Kidney (tissue), 14 donors: ENCODE data around the gene SLC16A9. TPM values are rescaled to one million over a fixed set of nuclear protein-coding genes. Genes with fewer than 3 reads are reported as not detected.

Experiments used
- DNase-seq, 5 donors: peaks; one replicate each; pipeline ENCODE4 v3.0.0-alpha.2; 2013 to 2020
- FAIRE-seq: peaks from 2 replicates; lab custom pipeline; 2012; peaks lifted over from hg19 to GRCh38; lab: Jason Lieb, UNC
- H3K27ac ChIP-seq, 2 donors: one replicate each; pipeline ENCODE4 v1.7.0; 2013; ENCODE audit warnings: low read depth in 2 of 2, low read length in 2 of 2, inconsistent platforms in 1 of 2
- H3K27me3 ChIP-seq: one replicate; pipeline ENCODE4 v1.7.1; 2013; ENCODE audit warnings: low read length, inconsistent platforms; ENCODE audit not compliant: control insufficient read depth, insufficient read depth
- H3K36me3 ChIP-seq, 3 donors: one replicate each; pipeline versions ENCODE4 v1.7.0 to v1.7.1; 2013; ENCODE audit warnings: low read length in 3 of 3, control low read depth in 1 of 3, inconsistent platforms in 1 of 3; ENCODE audit not compliant: insufficient read depth in 3 of 3, control insufficient read depth in 2 of 3
- H3K4me1 ChIP-seq, 3 donors: one replicate each; pipeline versions ENCODE4 v1.7.0 to v1.7.1; 2013; ENCODE audit warnings: low read length in 3 of 3, inconsistent platforms in 1 of 3, low read depth in 1 of 3; ENCODE audit not compliant: control insufficient read depth in 2 of 3, insufficient read depth in 2 of 3
- H3K4me3 ChIP-seq, 3 donors: one replicate each; pipeline versions ENCODE4 v1.7.0 to v1.8.1; 2013; ENCODE audit warnings: low read length in 3 of 3, control low read depth in 1 of 3, inconsistent platforms in 1 of 3
- H3K9ac ChIP-seq, 3 donors: one replicate each; pipeline versions ENCODE4 v1.7.0 to v1.7.1; 2013; ENCODE audit warnings: low read length in 3 of 3, control low read depth in 1 of 3, inconsistent platforms in 1 of 3
- H3K9me3 ChIP-seq, 3 donors: one replicate each; pipeline versions ENCODE4 v1.7.0 to v1.7.1; 2013; ENCODE audit warnings: low read length in 3 of 3, control low read depth in 1 of 3, inconsistent platforms in 1 of 3; ENCODE audit not compliant: control insufficient read depth in 2 of 3, insufficient read depth in 1 of 3
- CTCF ChIP-seq: IDR thresholded peaks from 3 replicates; pipeline ENCODE4 v1.5.1; 2012; ENCODE audit warnings: mild to moderate bottlenecking, moderate library complexity, borderline replicate concordance; ENCODE audit not compliant: insufficient read depth; ENCODE audit errors: extremely low read depth
- intact Hi-C: fragments of 100-400 bp; cut with DNase I; formaldehyde crosslinking; loops from one replicate; pipeline ENCODE4 v1.11.1; 2022
- polyA plus RNA-seq: library from polyadenylated mRNA; stranded (reverse); fragments of 350-450 nt; fragmentation: Illumina TruSeq; extraction: RNeasy Lipid Tissue Mini Kit (QIAGEN cat#74804); gene quantifications from one replicate; pipeline ENCODE4 v1.2.3, GENCODE V29; 2014; ENCODE audit warnings: low read depth, low replicate concordance; ENCODE audit not compliant: insufficient read depth
- total RNA-seq: library from RNA; stranded (reverse); fragmentation: NEBNext Ultra II Directional; extraction: Animal tissue kit (Norgen Biotek cat#: 25700); gene quantifications from one replicate; pipeline ENCODE4 v1.2.1, GENCODE V29; 2021
- donor health status: control.
- donor health status: control.
- donor health status: control.
- donor health status: control.
- donor health status: control.
- donor health status: DM: yes; HTN: yes; CAD: no.
- donor health status: Normal renal cell carcinoma (clear cell type).

The SLC16A9 gene
- total and polyA plus RNA-seq, 2 donors from 2014 or later, result 15.5 to 91.1 TPM

- Histone ChIP-seq H3K27me3 (no peaks in the 10 kb centered on the region), H3K4me1 (no peaks in the 10 kb centered on the region), H3K27ac (no peak overlapping the region), H3K36me3 (peaks cover 0 to 4% (median 0%) of the 10 kb centered on the region in 3 donors), H3K9ac (no peak overlapping the region), H3K4me3 (no peak overlapping the region), H3K9me3 (no peaks in the 10 kb centered on the region)
- no peak for TF ChIP-seq CTCF
- intact Hi-C loops, result no loop called here
- FAIRE-seq, result no peak
- no peak for DNase-seq
Measured at GRCh38 chr10:59695637-59696036, 14.0 kb downstream of the SLC16A9 start.

- intact Hi-C loops, result no loop called here
- H3K9me3 ChIP-seq, result no peaks in the 10 kb centered on the region
- H3K4me3 ChIP-seq, result no peak overlapping the region
- no peaks in the 10 kb centered on the region for H3K36me3 ChIP-seq
- FAIRE-seq (no peak), DNase-seq (no peak)
- no peaks in the 10 kb centered on the region for H3K27me3 ChIP-seq
- H3K27ac ChIP-seq, result no peak overlapping the region
- TF ChIP-seq CTCF, result no peak
- no peak overlapping the region for H3K9ac ChIP-seq
- no peaks in the 10 kb centered on the region for H3K4me1 ChIP-seq
Measured at GRCh38 chr10:59694936-59695335, 14.7 kb downstream of the SLC16A9 start.

- Histone ChIP-seq H3K27ac (no peak overlapping the region), H3K9me3 (no peaks in the 10 kb centered on the region), H3K4me1 (no peaks in the 10 kb centered on the region), H3K36me3 (no peaks in the 10 kb centered on the region), H3K27me3 (no peaks in the 10 kb centered on the region), H3K9ac (no peak overlapping the region), H3K4me3 (no peak overlapping the region)
- no peak for DNase-seq
- no peak for TF ChIP-seq CTCF
- FAIRE-seq, result no peak
- intact Hi-C loops, result no loop called here
Measured at GRCh38 chr10:59692113-59692512, 17.5 kb downstream of the SLC16A9 start.

GRCh38 chr10:59688921-59689351, 20.7 kb downstream of the SLC16A9 start:
- Histone ChIP-seq H3K9ac (no peak overlapping the region), H3K4me1 (no peaks in the 10 kb centered on the region), H3K4me3 (no peak overlapping the region), H3K27ac (no peak overlapping the region), H3K27me3 (no peaks in the 10 kb centered on the region), H3K9me3 (no peaks in the 10 kb centered on the region), H3K36me3 (peaks cover 0 to 3% (median 0%) of the 10 kb centered on the region in 3 donors)
- FAIRE-seq (no peak), DNase-seq (no peak)
- intact Hi-C loops, result no loop called here
- no peak for TF ChIP-seq CTCF
